IPS DF 4.7 (cell line): ENCODE data around the gene CFAP99.

ENCODE experiments used
- DNase-seq: peaks from one replicate; pipeline ENCODE4 v3.0.0-alpha.2; 2013; ENCODE audit warnings: low spot score; ENCODE audit errors: extremely low read depth

Gene CFAP99

DNA sequence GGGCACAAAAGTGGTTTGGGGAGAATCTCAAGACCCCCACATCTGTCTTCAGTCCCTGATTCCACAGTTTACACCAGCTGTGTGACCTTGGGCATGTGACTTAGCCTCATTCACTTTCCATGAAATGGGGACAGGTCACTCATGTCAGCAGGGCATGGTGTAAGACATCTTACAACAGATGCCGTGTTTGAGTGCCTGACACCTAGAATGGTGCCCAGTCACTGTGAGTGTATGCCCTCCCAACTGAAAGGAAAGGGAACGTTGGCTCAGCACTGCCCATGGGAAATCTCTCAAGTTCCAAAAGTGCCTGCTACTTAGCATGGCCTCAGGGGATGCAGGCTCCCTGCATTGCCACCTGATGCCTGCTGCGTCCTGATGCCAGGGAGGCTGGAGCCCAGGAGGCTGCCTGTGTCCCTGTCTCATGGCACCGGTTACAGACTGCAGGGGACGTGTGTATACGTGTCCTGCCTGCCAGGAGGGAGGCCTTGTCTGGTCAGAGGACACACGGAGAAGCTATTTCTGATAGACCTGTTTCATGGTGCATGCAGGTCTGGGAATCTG, 82.4 kb downstream of the CFAP99 start:
- no peak for DNase-seq

DNA sequence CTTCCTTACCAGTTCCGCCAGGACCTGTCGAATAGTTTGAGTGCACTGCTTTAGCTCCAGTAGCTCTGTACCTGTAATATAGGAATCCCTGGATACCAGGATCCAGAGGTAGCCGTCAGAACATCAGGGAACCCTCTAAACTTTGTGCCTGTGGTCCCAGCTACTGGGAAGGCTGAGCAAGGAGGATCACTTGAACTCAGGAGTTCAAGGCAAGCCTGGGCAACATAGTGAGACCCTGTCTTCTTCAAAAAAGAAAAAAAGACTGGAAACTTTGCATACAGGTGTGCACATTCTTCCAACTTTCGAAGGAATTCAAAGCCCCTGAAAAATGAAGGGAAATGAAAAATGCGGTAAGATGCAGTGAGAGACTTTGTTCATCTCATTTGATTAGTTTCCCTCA, 85.1 kb downstream of the CFAP99 start:
- no peak for DNase-seq

DNA sequence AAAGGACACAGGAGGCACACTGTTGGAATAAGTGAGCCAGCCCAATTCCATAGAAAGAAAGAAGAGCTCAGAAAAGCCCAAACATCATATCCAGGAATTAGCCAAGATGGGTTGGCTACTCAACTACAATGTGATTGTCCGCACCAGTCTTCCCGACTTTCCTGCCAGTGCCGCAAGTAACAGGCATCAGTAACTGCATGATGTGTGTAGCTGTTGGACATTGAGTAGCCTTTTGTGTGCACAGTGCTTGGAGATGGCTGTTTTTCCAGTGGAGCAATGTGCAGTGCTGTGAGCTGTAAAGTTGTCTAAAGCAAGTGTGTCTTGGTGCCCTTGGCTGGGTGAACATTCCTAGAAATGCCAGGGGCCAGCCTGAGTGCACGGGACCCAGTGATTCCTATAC, 88.5 kb downstream of the CFAP99 start:
- DNase-seq, result no peak

GRCh38 chr4:2507855-2508254, 89.1 kb downstream of the CFAP99 start:
- DNase-seq, result no peak

GRCh38 chr4:2510351-2511259, 91.8 kb downstream of the CFAP99 start:
- no peak for DNase-seq

DNA sequence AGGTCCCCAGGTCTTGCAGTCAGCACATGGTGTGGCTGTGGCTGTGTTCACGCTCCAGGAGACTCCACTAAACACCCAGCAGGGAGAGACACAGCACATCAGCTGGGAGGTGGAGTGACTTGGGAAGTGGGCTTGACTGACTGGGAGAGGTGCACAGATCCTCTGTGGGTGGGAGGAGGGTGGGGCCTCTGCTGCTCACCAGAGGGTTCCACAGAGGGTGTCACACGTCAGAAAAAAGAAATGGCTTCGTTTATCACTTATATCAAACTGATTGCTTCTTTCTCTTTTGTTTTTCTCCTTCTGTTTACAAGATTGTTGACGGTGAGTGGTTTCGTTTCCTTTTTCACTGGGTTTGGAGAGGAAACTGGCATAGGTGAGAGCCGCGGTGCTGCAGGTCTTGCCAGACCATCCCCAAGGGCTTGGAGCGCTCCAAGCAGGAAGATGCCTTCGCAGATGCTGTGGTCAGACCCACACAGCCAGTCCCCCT, 92.9 kb downstream of the CFAP99 start:
- no peak for DNase-seq
